HG03095 (cell line): ENCODE data around the gene RSAD2.
A peak's percentile ranks its signal among the peaks of the same experiment; 100 is the strongest.

Experiments used
- ATAC-seq: cut with Tn5 transposase; IDR thresholded peaks from one replicate; pipeline ENCODE4 v1.9.1; 2021; ENCODE audit warnings: moderate library complexity; ENCODE audit not compliant: unreplicated experiment

Gene RSAD2

GRCh38 chr2:6942848-6943247 is 65.3 kb downstream of the RSAD2 start:
- ATAC-seq = no peak

- no peak for ATAC-seq
Measured at GRCh38 chr2:6943523-6943922, 65.9 kb downstream of the RSAD2 start.

GRCh38 chr2:6943971-6944370 is 66.4 kb downstream of the RSAD2 start:
- ATAC-seq = no peak

GRCh38 chr2:6944555-6944954 is 67.0 kb downstream of the RSAD2 start:
- no peak for ATAC-seq

GRCh38 chr2:6945087-6945813 is 67.7 kb downstream of the RSAD2 start:
- peak; percentile 91 for ATAC-seq

GRCh38 chr2:6945821-6946220 is 68.2 kb downstream of the RSAD2 start:
- ATAC-seq = no peak

GRCh38 chr2:6946722-6947121 is 69.1 kb downstream of the RSAD2 start:
- no peak for ATAC-seq
